Gastroesophageal sphincter (tissue), 4 donors: ENCODE results near the gene PYGM. TPM values are rescaled to one million over a fixed set of nuclear protein-coding genes. Genes with fewer than 3 reads are reported as not detected.

Experiments used
- ATAC-seq: fragments of 150-250 bp; one replicate; pipeline ENCODE4 v1.9.1; 2016; ENCODE audit warnings: mild to moderate bottlenecking, moderate library complexity
- H3K27ac ChIP-seq, 4 donors: fragments of 200-600 bp; sonication (generic) in 3 of 4; 1 replicate in 3 of 4; 2 replicates in 1 of 4; pipeline ENCODE4 v1.5.1; 2016 to 2019
- H3K27me3 ChIP-seq: fragments of 200-600 bp; sonication (generic); one replicate; pipeline ENCODE4 v1.5.1; 2019
- H3K36me3 ChIP-seq, 2 donors: fragments of 200-600 bp; sonication (generic); one replicate each; pipeline ENCODE4 v1.5.1; 2019; ENCODE audit warnings: control low read depth in 1 of 2
- H3K4me1 ChIP-seq, 3 donors: fragments of 200-600 bp; sonication (generic); 1 replicate in 2 of 3; 2 replicates in 1 of 3; pipeline ENCODE4 v1.5.1; 2016 to 2019; ENCODE audit warnings: control low read depth in 2 of 3
- H3K4me3 ChIP-seq, 2 donors: fragments of 200-600 bp; sonication (generic); one replicate each; pipeline ENCODE4 v1.5.1; 2019; ENCODE audit warnings: mild to moderate bottlenecking in 1 of 2, moderate library complexity in 1 of 2
- H3K9me3 ChIP-seq, 3 donors: fragments of 200-600 bp; sonication (generic); one replicate each; pipeline ENCODE4 v1.5.1; 2017 to 2019; ENCODE audit warnings: control low read depth in 2 of 3
- CTCF ChIP-seq, 4 experiments: fragments of 200-600 bp in 2 of 4; fragments of 450-650 bp in 2 of 4; sonication (generic) in 1 of 4; IDR thresholded peaks; one replicate each; pipeline ENCODE4 v1.5.1; 2017 to 2019; ENCODE audit warnings: antibody characterized with exemption in 4 of 4, mild to moderate bottlenecking in 2 of 4, moderate library complexity in 2 of 4
- EP300 ChIP-seq: sonication (generic); formaldehyde crosslinking; IDR thresholded peaks from one replicate; pipeline ENCODE4 v1.6.1; 2017; ENCODE audit warnings: antibody characterized with exemption, mild to moderate bottlenecking
- POLR2A ChIP-seq, 2 donors: fragments of 450-650 bp; IDR thresholded peaks; one replicate each; pipeline ENCODE4 v1.6.1; 2017; ENCODE audit warnings: antibody characterized with exemption in 2 of 2, mild to moderate bottlenecking in 2 of 2, moderate library complexity in 1 of 2
- POLR2AphosphoS5 ChIP-seq: sonication (generic); formaldehyde crosslinking; IDR thresholded peaks from one replicate; pipeline ENCODE4 v1.6.1; 2017; ENCODE audit warnings: antibody characterized with exemption
- WGBS, 2 donors: methylation state at CpG; one replicate each; pipeline ENCODE4 v1.1.5; 2018; ENCODE audit warnings: low coverage in 1 of 2; 5-methylcytosine and 5-hydroxymethylcytosine counted together
- total RNA-seq, 4 donors: library from RNA; depleted of rRNA; stranded (reverse); fragments of >200 nt; gene quantifications; one replicate each; pipeline ENCODE4 v1.1.0, GENCODE V29; 2016

Gene PYGM
- total RNA-seq, 4 donors from 2014 or later = 10.5 to 55.2 (median 32.8) TPM

GRCh38 chr11:64767344-64768299, 7.8 kb upstream of the PYGM start:
- 75 to 88% methylated on average over 1 to 4 of the region's 19 CpGs for WGBS, 2 donors
- TF ChIP-seq CTCF (IDR thresholded peaks at IDR 0.05) (peak in 3 of 4 experiments; percentile 77 to 85 (median 80)), POLR2A (IDR thresholded peaks at IDR 0.05) (no peak), EP300 (no peak), POLR2AphosphoS5 (peak; percentile 24)
- Histone ChIP-seq H3K36me3 (peaks cover 23 to 100% of the 10 kb centered on the region in 2 donors), H3K4me1 (peaks cover 10 to 89% (median 28%) of the 10 kb centered on the region in 3 donors), H3K27me3 (no peaks in the 10 kb centered on the region), H3K27ac (peak overlapping the region; percentile 4 to 86 (median 80)), H3K4me3 (no peak overlapping the region), H3K9me3 (no peaks in the 10 kb centered on the region)
- peak; percentile 53 for ATAC-seq

- H3K27ac ChIP-seq = peak overlapping the region; percentile 4 to 86 (median 80)
- no peaks in the 10 kb centered on the region for H3K27me3 ChIP-seq
- no CpG with 5 or more reads among the region's 11 CpGs for WGBS, 2 donors
- no peak overlapping the region for H3K4me3 ChIP-seq
- H3K36me3 ChIP-seq = peaks cover 23 to 98% of the 10 kb centered on the region in 2 donors
- TF ChIP-seq POLR2AphosphoS5 = no peak
- peaks cover 6 to 89% (median 31%) of the 10 kb centered on the region in 3 donors for H3K4me1 ChIP-seq
- ATAC-seq = no peak
- H3K9me3 ChIP-seq = no peaks in the 10 kb centered on the region
Observed at GRCh38 chr11:64766881-64767280, 7.1 kb upstream of the PYGM start.

GRCh38 chr11:64765851-64766665, 6.3 kb upstream of the PYGM start:
- ATAC-seq = no peak
- WGBS, 2 donors = 65 to 81% methylated on average over 10 to 13 of the region's 42 CpGs
- H3K27me3 ChIP-seq = no peaks in the 10 kb centered on the region
- H3K4me3 ChIP-seq = no peak overlapping the region
- TF ChIP-seq POLR2AphosphoS5 (no peak), CTCF (IDR thresholded peaks at IDR 0.05) (no peak), EP300 (no peak), POLR2A (IDR thresholded peaks at IDR 0.05) (no peak)
- H3K9me3 ChIP-seq = no peaks in the 10 kb centered on the region
- H3K36me3 ChIP-seq = peaks cover 23 to 95% of the 10 kb centered on the region in 2 donors
- H3K27ac ChIP-seq = peak overlapping the region in 3 of 4 donors; percentile 82 to 86 (median 86)
- peaks cover 4 to 89% (median 36%) of the 10 kb centered on the region in 3 donors for H3K4me1 ChIP-seq

- 82% methylated on average over 24 of the region's 30 CpGs; no CpG with 5 or more reads in 1 of the 2 donors for WGBS, 2 donors
- Histone ChIP-seq H3K27ac (peak overlapping the region in 3 of 4 donors; percentile 82 to 86 (median 86)), H3K27me3 (no peaks in the 10 kb centered on the region), H3K36me3 (peaks cover 23 to 88% of the 10 kb centered on the region in 2 donors), H3K9me3 (no peaks in the 10 kb centered on the region), H3K4me1 (peaks cover 4 to 89% (median 38%) of the 10 kb centered on the region in 3 donors), H3K4me3 (no peak overlapping the region)
- TF ChIP-seq POLR2A (IDR thresholded peaks at IDR 0.05) (no peak), POLR2AphosphoS5 (no peak), CTCF (IDR thresholded peaks at IDR 0.05) (peak in 2 of 4 experiments; percentile 48 to 52)
- no peak for ATAC-seq
Observed at GRCh38 chr11:64765291-64765850, 5.6 kb upstream of the PYGM start.

- Histone ChIP-seq H3K27me3 (no peaks in the 10 kb centered on the region), H3K4me3 (no peak overlapping the region), H3K36me3 (peaks cover 18 to 82% of the 10 kb centered on the region in 2 donors), H3K27ac (peak overlapping the region in 3 of 4 donors; percentile 84 to 86 (median 86)), H3K9me3 (no peaks in the 10 kb centered on the region), H3K4me1 (peaks cover 7 to 91% (median 44%) of the 10 kb centered on the region in 3 donors)
- no peak for ATAC-seq
- TF ChIP-seq POLR2AphosphoS5 (no peak), POLR2A (IDR thresholded peaks at IDR 0.05) (no peak), EP300 (no peak), CTCF (IDR thresholded peaks at IDR 0.05) (no peak)
- 57 to 83% methylated on average over 4 to 8 of the region's 8 CpGs for WGBS, 2 donors
Observed at GRCh38 chr11:64764753-64765152, 5.0 kb upstream of the PYGM start.
